ENCODE measurements around the gene USP24. TPM values are rescaled to one million over a fixed set of nuclear protein-coding genes. Genes with fewer than 3 reads are reported as not detected.

The USP24 gene
- total RNA-seq, 4 donors from 2014 or later: 21.8 to 47.1 (median 28.1) TPM

DNA sequence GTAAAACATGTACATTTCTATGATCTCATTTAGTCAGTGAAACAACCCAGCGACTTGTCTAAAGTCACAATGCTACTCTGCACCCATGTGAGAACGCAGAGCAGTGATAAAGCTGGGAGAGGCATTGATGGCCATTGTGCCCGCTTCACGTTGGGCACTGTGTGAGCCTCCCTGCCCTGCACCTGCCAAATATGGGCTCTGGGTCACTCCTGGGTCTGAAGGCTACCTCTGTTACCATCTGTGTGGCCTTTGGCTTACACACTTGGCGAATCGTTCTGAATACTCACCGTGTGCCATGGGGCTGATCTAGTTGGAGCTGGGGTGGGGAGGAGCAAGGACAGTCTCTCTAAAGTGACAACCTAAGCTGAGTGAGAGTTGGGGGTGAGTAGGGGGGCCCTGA lies 145.9 kb downstream of the USP24 start:
- no peak for TF ChIP-seq POLR2A (IDR thresholded peaks at IDR 0.05)
- TF ChIP-seq, protein P1, sequence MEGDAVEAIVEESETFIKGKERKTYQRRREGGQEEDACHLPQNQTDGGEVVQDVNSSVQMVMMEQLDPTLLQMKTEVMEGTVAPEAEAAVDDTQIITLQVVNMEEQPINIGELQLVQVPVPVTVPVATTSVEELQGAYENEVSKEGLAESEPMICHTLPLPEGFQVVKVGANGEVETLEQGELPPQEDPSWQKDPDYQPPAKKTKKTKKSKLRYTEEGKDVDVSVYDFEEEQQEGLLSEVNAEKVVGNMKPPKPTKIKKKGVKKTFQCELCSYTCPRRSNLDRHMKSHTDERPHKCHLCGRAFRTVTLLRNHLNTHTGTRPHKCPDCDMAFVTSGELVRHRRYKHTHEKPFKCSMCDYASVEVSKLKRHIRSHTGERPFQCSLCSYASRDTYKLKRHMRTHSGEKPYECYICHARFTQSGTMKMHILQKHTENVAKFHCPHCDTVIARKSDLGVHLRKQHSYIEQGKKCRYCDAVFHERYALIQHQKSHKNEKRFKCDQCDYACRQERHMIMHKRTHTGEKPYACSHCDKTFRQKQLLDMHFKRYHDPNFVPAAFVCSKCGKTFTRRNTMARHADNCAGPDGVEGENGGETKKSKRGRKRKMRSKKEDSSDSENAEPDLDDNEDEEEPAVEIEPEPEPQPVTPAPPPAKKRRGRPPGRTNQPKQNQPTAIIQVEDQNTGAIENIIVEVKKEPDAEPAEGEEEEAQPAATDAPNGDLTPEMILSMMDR (IDR thresholded peaks at IDR 0.05): no peak
- H3K9me3 ChIP-seq: no peaks in the 10 kb centered on the region
- H3K36me3 ChIP-seq: peaks cover 21 to 91% (median 51%) of the 10 kb centered on the region in 3 donors
- no peak overlapping the region for H3K4me3 ChIP-seq
- intact Hi-C loops (cut with DNase I): no loop called here
- H3K27ac ChIP-seq: no peak overlapping the region
- WGBS, 2 donors: 90 to 94% methylated on average over 6 to 7 of the region's 7 CpGs
- DNase-seq: no peak
- peaks cover 0 to 13% (median 3%) of the 10 kb centered on the region in 3 donors for H3K4me1 ChIP-seq
- no peaks in the 10 kb centered on the region for H3K27me3 ChIP-seq

DNA sequence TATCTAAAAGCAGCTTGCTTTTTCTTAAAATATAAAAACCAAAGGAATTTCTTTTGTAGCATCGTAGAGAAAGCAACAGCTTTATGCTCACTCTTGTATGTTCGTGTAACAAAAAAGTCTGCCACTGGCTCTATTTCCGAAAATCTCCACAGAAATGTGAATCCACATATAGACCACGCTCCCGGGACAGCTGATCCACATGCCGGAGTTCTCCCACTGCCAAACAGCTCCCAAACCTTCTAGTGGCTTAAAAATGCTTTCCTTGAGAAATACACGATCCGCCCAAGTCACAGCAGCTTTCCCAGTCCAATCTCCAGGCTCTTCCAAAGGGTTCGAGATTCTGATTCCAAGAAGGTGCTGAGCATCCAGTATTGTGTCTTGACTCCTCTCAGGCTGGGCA lies 146.5 kb downstream of the USP24 start:
- no peaks in the 10 kb centered on the region for H3K9me3 ChIP-seq
- no peak overlapping the region for H3K27ac ChIP-seq
- no peak overlapping the region for H3K4me3 ChIP-seq
- H3K27me3 ChIP-seq: no peaks in the 10 kb centered on the region
- peaks cover 0 to 19% (median 3%) of the 10 kb centered on the region in 3 donors for H3K4me1 ChIP-seq
- WGBS, 2 donors: 91 to 93% methylated on average over 9 of the region's 9 CpGs
- TF ChIP-seq POLR2A (IDR thresholded peaks at IDR 0.05): no peak
- TF ChIP-seq, protein P1 (IDR thresholded peaks at IDR 0.05): no peak
- DNase-seq: no peak
- intact Hi-C loops (cut with DNase I): no loop called here
- H3K36me3 ChIP-seq: peaks cover 20 to 84% (median 47%) of the 10 kb centered on the region in 3 donors

- Histone ChIP-seq H3K4me1 (peaks cover 0 to 20% (median 3%) of the 10 kb centered on the region in 3 donors), H3K36me3 (peaks cover 13 to 77% (median 42%) of the 10 kb centered on the region in 3 donors), H3K27me3 (no peaks in the 10 kb centered on the region), H3K27ac (no peak overlapping the region), H3K4me3 (no peak overlapping the region), H3K9me3 (no peaks in the 10 kb centered on the region)
- intact Hi-C loops (cut with DNase I): no loop called here
- 74 to 80% methylated on average over 1 of the region's 1 CpG for WGBS, 2 donors
- DNase-seq: no peak
- no peak for TF ChIP-seq POLR2A (IDR thresholded peaks at IDR 0.05)
- TF ChIP-seq, protein P1 (IDR thresholded peaks at IDR 0.05): no peak
Observed at GRCh38 chr1:55067914-55068313, 147.2 kb downstream of the USP24 start.

DNA sequence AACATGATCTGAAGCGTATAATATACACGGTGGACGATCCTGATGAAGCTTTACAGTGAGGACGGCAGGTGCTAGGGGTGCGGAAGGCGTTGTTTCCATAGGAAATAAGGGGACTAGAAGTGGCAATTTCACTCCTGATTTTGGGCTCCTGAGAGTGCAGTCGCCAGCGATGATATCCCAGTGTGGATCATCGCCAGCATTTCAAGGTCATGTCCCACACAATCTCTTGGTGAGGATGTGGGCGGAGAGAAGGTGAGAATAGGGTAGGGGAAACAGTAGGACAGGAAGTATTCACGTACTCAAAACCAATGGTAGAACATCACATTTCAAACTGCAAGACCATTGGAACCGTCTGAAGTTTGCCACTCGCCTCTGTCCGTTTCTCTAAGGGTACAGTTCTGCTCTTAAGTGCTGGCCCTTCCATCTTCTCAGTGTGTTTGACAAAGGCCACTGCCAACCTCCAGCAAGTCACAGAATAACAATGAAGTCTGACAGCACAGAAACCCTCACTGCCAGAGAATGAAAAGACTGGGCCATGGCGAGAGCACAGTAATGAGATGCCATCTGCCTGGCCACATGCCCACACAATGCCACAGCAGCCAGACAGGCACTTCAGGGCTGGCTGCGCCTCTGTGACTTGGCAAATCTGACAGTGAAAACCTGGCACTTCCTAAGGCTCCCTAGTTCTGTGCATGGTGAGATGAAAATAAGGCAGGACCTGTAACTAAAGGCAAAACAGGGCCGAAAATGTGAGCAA lies 148.0 kb downstream of the USP24 start:
- H3K36me3 ChIP-seq: peaks cover 13 to 70% (median 36%) of the 10 kb centered on the region in 3 donors

DNA sequence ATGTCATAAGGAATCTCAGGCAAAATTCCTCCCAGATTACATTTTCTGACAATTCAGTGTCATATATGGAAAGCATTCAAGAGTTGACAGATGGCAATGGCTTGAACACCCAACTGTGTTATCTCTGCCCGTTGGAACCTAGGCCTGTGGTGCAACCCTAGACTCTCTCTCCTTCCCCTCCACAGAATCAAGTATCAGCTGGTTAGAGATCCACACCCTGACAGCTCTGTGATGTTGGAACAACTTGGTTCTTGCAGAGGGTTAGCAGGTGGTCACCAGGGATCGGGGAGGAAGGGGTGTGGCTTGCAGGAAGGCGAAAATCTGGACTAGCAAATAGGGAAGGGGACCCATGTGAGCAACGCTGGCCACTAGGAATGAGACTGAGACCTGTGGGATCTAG lies 149.5 kb downstream of the USP24 start:
- H3K27me3 ChIP-seq: no peaks in the 10 kb centered on the region
- 92 to 95% methylated on average over 3 to 4 of the region's 4 CpGs for WGBS, 2 donors
- H3K9me3 ChIP-seq: no peaks in the 10 kb centered on the region
- intact Hi-C loops (cut with DNase I): no loop called here
- no peak for DNase-seq
- peaks cover 0 to 20% (median 3%) of the 10 kb centered on the region in 3 donors for H3K4me1 ChIP-seq
- peaks cover 11 to 63% (median 20%) of the 10 kb centered on the region in 3 donors for H3K36me3 ChIP-seq
- H3K4me3 ChIP-seq: no peak overlapping the region
- peak overlapping the region in 1 of 4 donors; percentile 58 for H3K27ac ChIP-seq
- TF ChIP-seq, protein P1 (IDR thresholded peaks at IDR 0.05): no peak
- no peak for TF ChIP-seq POLR2A (IDR thresholded peaks at IDR 0.05)

More for the DNA sequence above, 148.0 kb downstream of the USP24 start:
- H3K27ac ChIP-seq: no peak overlapping the region
- peaks cover 0 to 20% (median 3%) of the 10 kb centered on the region in 3 donors for H3K4me1 ChIP-seq
- H3K4me3 ChIP-seq: no peak overlapping the region
- H3K27me3 ChIP-seq: no peaks in the 10 kb centered on the region
- 92% methylated on average over 16 to 17 of the region's 17 CpGs for WGBS, 2 donors
- no peak for DNase-seq
- no peak for TF ChIP-seq POLR2A (IDR thresholded peaks at IDR 0.05)
- TF ChIP-seq, protein P1 (IDR thresholded peaks at IDR 0.05): no peak
- intact Hi-C loops (cut with DNase I): no loop called here
- no peaks in the 10 kb centered on the region for H3K9me3 ChIP-seq

Measured in esophagus squamous epithelium (tissue), 5 donors.